ENCODE measurements around the gene ARL5B.

DNA sequence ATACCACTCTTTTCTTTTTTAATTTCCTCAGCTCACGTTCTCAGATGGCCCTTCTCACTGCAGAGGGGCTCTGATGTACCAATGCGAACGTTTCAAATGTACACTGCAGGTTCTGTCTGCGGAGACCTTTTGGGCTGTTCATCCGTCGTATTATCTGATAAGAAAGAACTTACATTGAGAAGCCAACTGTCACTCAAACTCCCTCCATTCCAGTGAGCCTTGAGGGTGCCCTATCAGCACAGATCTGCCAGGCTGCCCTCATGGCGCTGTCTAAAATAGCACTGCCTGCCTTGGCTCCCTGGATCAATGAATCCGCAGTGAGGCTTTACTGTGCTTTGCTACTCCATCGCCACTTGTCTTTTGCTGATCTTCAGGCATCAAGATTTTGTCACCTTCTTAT, 61.8 kb downstream of the ARL5B start:
- TF ChIP-seq, protein P1, sequence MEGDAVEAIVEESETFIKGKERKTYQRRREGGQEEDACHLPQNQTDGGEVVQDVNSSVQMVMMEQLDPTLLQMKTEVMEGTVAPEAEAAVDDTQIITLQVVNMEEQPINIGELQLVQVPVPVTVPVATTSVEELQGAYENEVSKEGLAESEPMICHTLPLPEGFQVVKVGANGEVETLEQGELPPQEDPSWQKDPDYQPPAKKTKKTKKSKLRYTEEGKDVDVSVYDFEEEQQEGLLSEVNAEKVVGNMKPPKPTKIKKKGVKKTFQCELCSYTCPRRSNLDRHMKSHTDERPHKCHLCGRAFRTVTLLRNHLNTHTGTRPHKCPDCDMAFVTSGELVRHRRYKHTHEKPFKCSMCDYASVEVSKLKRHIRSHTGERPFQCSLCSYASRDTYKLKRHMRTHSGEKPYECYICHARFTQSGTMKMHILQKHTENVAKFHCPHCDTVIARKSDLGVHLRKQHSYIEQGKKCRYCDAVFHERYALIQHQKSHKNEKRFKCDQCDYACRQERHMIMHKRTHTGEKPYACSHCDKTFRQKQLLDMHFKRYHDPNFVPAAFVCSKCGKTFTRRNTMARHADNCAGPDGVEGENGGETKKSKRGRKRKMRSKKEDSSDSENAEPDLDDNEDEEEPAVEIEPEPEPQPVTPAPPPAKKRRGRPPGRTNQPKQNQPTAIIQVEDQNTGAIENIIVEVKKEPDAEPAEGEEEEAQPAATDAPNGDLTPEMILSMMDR (IDR thresholded peaks at IDR 0.05), result no peak
- TF ChIP-seq POLR2A (IDR thresholded peaks at IDR 0.05), result no peak

All from upper lobe of left lung (tissue), 4 donors.